ENCODE data around the gene PEX1.

Gene PEX1

GRCh38 chr7:92466682-92467081 lies 61.6 kb downstream of the PEX1 start:
- Histone ChIP-seq H3K27ac (ENCODE audit: insufficient read depth in 1 of 2, low read depth in 1 of 2, low read length in 2 of 2, poor library complexity in 1 of 2, severe bottlenecking in 2 of 2) (no peak overlapping the region), H3K9me3 (ENCODE audit: control extremely low read depth in 1 of 5, control insufficient read depth in 4 of 5, insufficient read depth in 2 of 5, low read depth in 1 of 5, low read length in 4 of 5) (peaks cover 0 to 6% (median 0%) of the 10 kb centered on the region in 5 experiments), H3K4me3 (ENCODE audit: control insufficient read depth in 1 of 7, extremely low read depth in 1 of 7, insufficient read depth in 4 of 7, low read depth in 2 of 7, low read length in 6 of 7) (no peak overlapping the region), H3K36me3 (ENCODE audit: control insufficient read depth in 4 of 4, insufficient read depth in 4 of 4, low read length in 3 of 4) (no peaks in the 10 kb centered on the region), H3K4me1 (ENCODE audit: control extremely low read depth in 1 of 4, control insufficient read depth in 4 of 4, insufficient read depth in 4 of 4, low read length in 3 of 4) (no peaks in the 10 kb centered on the region), H3K27me3 (replicated peaks in 2 of 5; ENCODE audit: control insufficient read depth in 4 of 5, insufficient read depth in 5 of 5, low read length in 4 of 5) (no peaks in the 10 kb centered on the region)
- ChIA-PET CTCF (interaction anchor here (0.5 to 1.4 kb wide), 2 partner anchors 16 to 214 kb away, joined by 3 read pairs; no protein-coding TSS in a partner anchor), POLR2A (no interaction called here)
- DNase-seq: no peak
- WGBS (ENCODE audit: insufficient coverage): no CpG with 5 or more reads among the region's 2 CpGs

- Histone ChIP-seq H3K4me1 (ENCODE audit: control extremely low read depth in 1 of 4, control insufficient read depth in 4 of 4, insufficient read depth in 4 of 4, low read length in 3 of 4) (no peaks in the 10 kb centered on the region), H3K36me3 (ENCODE audit: control insufficient read depth in 4 of 4, insufficient read depth in 4 of 4, low read length in 3 of 4) (no peaks in the 10 kb centered on the region), H3K27ac (ENCODE audit: insufficient read depth in 1 of 2, low read depth in 1 of 2, low read length in 2 of 2, poor library complexity in 1 of 2, severe bottlenecking in 2 of 2) (no peak overlapping the region), H3K4me3 (ENCODE audit: control insufficient read depth in 1 of 7, extremely low read depth in 1 of 7, insufficient read depth in 4 of 7, low read depth in 2 of 7, low read length in 6 of 7) (no peak overlapping the region), H3K9me3 (ENCODE audit: control extremely low read depth in 1 of 5, control insufficient read depth in 4 of 5, insufficient read depth in 2 of 5, low read depth in 1 of 5, low read length in 4 of 5) (peaks cover 0 to 6% (median 0%) of the 10 kb centered on the region in 5 experiments), H3K27me3 (replicated peaks in 2 of 5; ENCODE audit: control insufficient read depth in 4 of 5, insufficient read depth in 5 of 5, low read length in 4 of 5) (no peaks in the 10 kb centered on the region)
- POLR2A ChIA-PET: no interaction called here
- WGBS (ENCODE audit: insufficient coverage): 76% methylated on average over 2 of the region's 3 CpGs
- DNase-seq: no peak
- CTCF ChIA-PET: interaction anchor here (0.7 kb wide), 1 partner anchor 14 kb away, joined by 5 read pairs; no protein-coding TSS in a partner anchor
Observed at GRCh38 chr7:92464515-92464914, 63.8 kb downstream of the PEX1 start.

- Histone ChIP-seq H3K27ac (ENCODE audit: insufficient read depth in 1 of 2, low read depth in 1 of 2, low read length in 2 of 2, poor library complexity in 1 of 2, severe bottlenecking in 2 of 2) (no peak overlapping the region), H3K36me3 (ENCODE audit: control insufficient read depth in 4 of 4, insufficient read depth in 4 of 4, low read length in 3 of 4) (peaks cover 2 to 5% (median 3%) of the 10 kb centered on the region in 4 experiments), H3K4me1 (ENCODE audit: control extremely low read depth in 1 of 4, control insufficient read depth in 4 of 4, insufficient read depth in 4 of 4, low read length in 3 of 4) (no peaks in the 10 kb centered on the region), H3K27me3 (replicated peaks in 2 of 5; ENCODE audit: control insufficient read depth in 4 of 5, insufficient read depth in 5 of 5, low read length in 4 of 5) (no peaks in the 10 kb centered on the region), H3K4me3 (ENCODE audit: control insufficient read depth in 1 of 7, extremely low read depth in 1 of 7, insufficient read depth in 4 of 7, low read depth in 2 of 7, low read length in 6 of 7) (no peak overlapping the region), H3K9me3 (ENCODE audit: control extremely low read depth in 1 of 5, control insufficient read depth in 4 of 5, insufficient read depth in 2 of 5, low read depth in 1 of 5, low read length in 4 of 5) (no peaks in the 10 kb centered on the region)
- POLR2A ChIA-PET: no interaction called here
- no peak for DNase-seq
- 100% methylated on average over 2 of the region's 3 CpGs for WGBS (ENCODE audit: insufficient coverage)
- CTCF ChIA-PET: interaction anchor here (2.0 to 2.8 kb wide), 2 partner anchors 38 to 630 kb away, joined by 5 to 7 read pairs; no protein-coding TSS in a partner anchor
Observed at GRCh38 chr7:92462560-92462959, 65.8 kb downstream of the PEX1 start.

- Histone ChIP-seq H3K27ac (ENCODE audit: insufficient read depth in 1 of 2, low read depth in 1 of 2, low read length in 2 of 2, poor library complexity in 1 of 2, severe bottlenecking in 2 of 2) (no peak overlapping the region), H3K9me3 (ENCODE audit: control extremely low read depth in 1 of 5, control insufficient read depth in 4 of 5, insufficient read depth in 2 of 5, low read depth in 1 of 5, low read length in 4 of 5) (no peaks in the 10 kb centered on the region), H3K27me3 (replicated peaks in 2 of 5; ENCODE audit: control insufficient read depth in 4 of 5, insufficient read depth in 5 of 5, low read length in 4 of 5) (no peaks in the 10 kb centered on the region), H3K36me3 (ENCODE audit: control insufficient read depth in 4 of 4, insufficient read depth in 4 of 4, low read length in 3 of 4) (peaks cover 2 to 10% (median 10%) of the 10 kb centered on the region in 4 experiments), H3K4me1 (ENCODE audit: control extremely low read depth in 1 of 4, control insufficient read depth in 4 of 4, insufficient read depth in 4 of 4, low read length in 3 of 4) (no peaks in the 10 kb centered on the region), H3K4me3 (ENCODE audit: control insufficient read depth in 1 of 7, extremely low read depth in 1 of 7, insufficient read depth in 4 of 7, low read depth in 2 of 7, low read length in 6 of 7) (no peak overlapping the region)
- 60% methylated on average over 4 of the region's 8 CpGs for WGBS (ENCODE audit: insufficient coverage)
- ChIA-PET POLR2A (no interaction called here), CTCF (interaction anchor here (1.1 to 3.7 kb wide), 7 partner anchors 9 to 628 kb away, joined by 3 to 21 read pairs (median 7); partner anchors contain the start of gene GATAD1)
- DNase-seq: peak; percentile 42 to 71 (median 68)
Observed at GRCh38 chr7:92461027-92462003, 67.0 kb downstream of the PEX1 start.

- 100% methylated on average over 2 of the region's 4 CpGs for WGBS (ENCODE audit: insufficient coverage)
- POLR2A ChIA-PET: no interaction called here
Observed at GRCh38 chr7:92460510-92460909, 67.8 kb downstream of the PEX1 start.

GRCh38 chr7:92460109-92460508 lies 68.2 kb downstream of the PEX1 start:
- H3K36me3 ChIP-seq (ENCODE audit: control insufficient read depth in 4 of 4, insufficient read depth in 4 of 4, low read length in 3 of 4): peaks cover 2 to 22% (median 20%) of the 10 kb centered on the region in 4 experiments
- H3K27me3 ChIP-seq (replicated peaks in 2 of 5; ENCODE audit: control insufficient read depth in 4 of 5, insufficient read depth in 5 of 5, low read length in 4 of 5): no peaks in the 10 kb centered on the region
- H3K4me3 ChIP-seq (ENCODE audit: control insufficient read depth in 1 of 7, extremely low read depth in 1 of 7, insufficient read depth in 4 of 7, low read depth in 2 of 7, low read length in 6 of 7): no peak overlapping the region
- ChIA-PET CTCF (interaction anchor here (1.3 to 3.7 kb wide), 3 partner anchors 10 to 36 kb away, joined by 7 to 21 read pairs (median 10); partner anchors contain the start of gene GATAD1), POLR2A (no interaction called here)
- H3K4me1 ChIP-seq (ENCODE audit: control extremely low read depth in 1 of 4, control insufficient read depth in 4 of 4, insufficient read depth in 4 of 4, low read length in 3 of 4): no peaks in the 10 kb centered on the region
- no peak overlapping the region for H3K27ac ChIP-seq (ENCODE audit: insufficient read depth in 1 of 2, low read depth in 1 of 2, low read length in 2 of 2, poor library complexity in 1 of 2, severe bottlenecking in 2 of 2)
- H3K9me3 ChIP-seq (ENCODE audit: control extremely low read depth in 1 of 5, control insufficient read depth in 4 of 5, insufficient read depth in 2 of 5, low read depth in 1 of 5, low read length in 4 of 5): no peaks in the 10 kb centered on the region
- WGBS (ENCODE audit: insufficient coverage): 90% methylated on average over 1 of the region's 2 CpGs
- DNase-seq: no peak

More at GRCh38 chr7:92460510-92460909, 67.8 kb downstream of the PEX1 start:
- Histone ChIP-seq H3K27ac (ENCODE audit: insufficient read depth in 1 of 2, low read depth in 1 of 2, low read length in 2 of 2, poor library complexity in 1 of 2, severe bottlenecking in 2 of 2) (no peak overlapping the region), H3K27me3 (replicated peaks in 2 of 5; ENCODE audit: control insufficient read depth in 4 of 5, insufficient read depth in 5 of 5, low read length in 4 of 5) (no peaks in the 10 kb centered on the region), H3K36me3 (ENCODE audit: control insufficient read depth in 4 of 4, insufficient read depth in 4 of 4, low read length in 3 of 4) (peaks cover 2 to 18% (median 18%) of the 10 kb centered on the region in 4 experiments), H3K4me1 (ENCODE audit: control extremely low read depth in 1 of 4, control insufficient read depth in 4 of 4, insufficient read depth in 4 of 4, low read length in 3 of 4) (no peaks in the 10 kb centered on the region), H3K4me3 (ENCODE audit: control insufficient read depth in 1 of 7, extremely low read depth in 1 of 7, insufficient read depth in 4 of 7, low read depth in 2 of 7, low read length in 6 of 7) (no peak overlapping the region), H3K9me3 (ENCODE audit: control extremely low read depth in 1 of 5, control insufficient read depth in 4 of 5, insufficient read depth in 2 of 5, low read depth in 1 of 5, low read length in 4 of 5) (no peaks in the 10 kb centered on the region)
- CTCF ChIA-PET: interaction anchor here (1.1 to 3.7 kb wide), 6 partner anchors 8 to 55 kb away, joined by 3 to 21 read pairs (median 8); partner anchors contain the start of gene GATAD1
- DNase-seq: no peak

GRCh38 chr7:92456236-92456635 lies 72.1 kb downstream of the PEX1 start:
- Histone ChIP-seq H3K27ac (ENCODE audit: insufficient read depth in 1 of 2, low read depth in 1 of 2, low read length in 2 of 2, poor library complexity in 1 of 2, severe bottlenecking in 2 of 2) (no peak overlapping the region), H3K4me1 (ENCODE audit: control extremely low read depth in 1 of 4, control insufficient read depth in 4 of 4, insufficient read depth in 4 of 4, low read length in 3 of 4) (no peaks in the 10 kb centered on the region), H3K4me3 (ENCODE audit: control insufficient read depth in 1 of 7, extremely low read depth in 1 of 7, insufficient read depth in 4 of 7, low read depth in 2 of 7, low read length in 6 of 7) (no peak overlapping the region), H3K9me3 (ENCODE audit: control extremely low read depth in 1 of 5, control insufficient read depth in 4 of 5, insufficient read depth in 2 of 5, low read depth in 1 of 5, low read length in 4 of 5) (no peaks in the 10 kb centered on the region), H3K36me3 (ENCODE audit: control insufficient read depth in 4 of 4, insufficient read depth in 4 of 4, low read length in 3 of 4) (peaks cover 19 to 60% (median 47%) of the 10 kb centered on the region in 4 experiments), H3K27me3 (replicated peaks in 2 of 5; ENCODE audit: control insufficient read depth in 4 of 5, insufficient read depth in 5 of 5, low read length in 4 of 5) (no peaks in the 10 kb centered on the region)
- ChIA-PET CTCF (no interaction called here), POLR2A (no interaction called here)
- 100% methylated on average over 2 of the region's 2 CpGs for WGBS (ENCODE audit: insufficient coverage)
- no peak for DNase-seq
